Measurements from ENCODE around the gene ACR.

Gene ACR

DNA sequence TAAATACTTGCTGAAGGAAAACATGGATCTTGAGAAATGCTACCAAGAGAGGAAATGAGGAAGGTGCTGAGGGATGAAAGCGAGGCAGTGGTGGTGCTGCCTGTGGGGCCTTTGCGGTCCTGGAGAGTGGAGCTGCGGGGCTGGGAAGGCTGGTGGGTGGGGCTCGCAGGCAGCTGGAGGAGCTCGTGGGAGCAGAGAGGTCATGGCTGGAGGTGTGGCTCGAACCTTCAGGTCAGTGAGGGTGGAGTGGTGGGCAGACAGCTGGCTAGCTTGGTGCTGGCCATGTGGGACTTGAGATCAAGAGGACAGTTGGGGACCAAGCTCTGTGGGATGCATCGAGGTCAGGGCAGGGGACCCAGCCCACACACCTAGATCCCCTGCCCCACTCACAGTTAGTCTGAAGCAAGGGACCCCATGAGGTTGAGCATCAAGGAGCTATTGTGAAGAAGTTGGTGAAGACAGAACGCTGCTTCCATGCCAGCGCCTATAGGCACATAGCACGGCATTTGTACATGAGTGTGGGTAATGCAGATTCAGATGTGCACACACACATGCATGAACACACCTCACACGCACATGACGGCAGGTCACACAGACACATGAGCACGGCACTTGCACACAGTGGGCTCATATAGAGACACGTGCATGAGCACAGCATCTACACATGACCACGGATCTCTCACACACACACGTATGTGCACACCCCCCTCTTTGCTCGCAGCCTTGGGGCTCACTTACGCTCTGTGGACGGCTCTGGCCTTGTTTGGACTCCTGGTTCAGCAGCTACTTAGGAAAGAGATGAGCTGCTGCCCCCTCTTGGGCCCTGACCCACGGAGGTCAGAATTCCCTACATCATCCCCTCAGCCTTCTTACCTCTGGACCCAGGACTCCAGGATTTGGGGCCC is 34.9 kb upstream of the ACR start:
- no peak for DNase-seq (ENCODE audit: low spot score)

DNA sequence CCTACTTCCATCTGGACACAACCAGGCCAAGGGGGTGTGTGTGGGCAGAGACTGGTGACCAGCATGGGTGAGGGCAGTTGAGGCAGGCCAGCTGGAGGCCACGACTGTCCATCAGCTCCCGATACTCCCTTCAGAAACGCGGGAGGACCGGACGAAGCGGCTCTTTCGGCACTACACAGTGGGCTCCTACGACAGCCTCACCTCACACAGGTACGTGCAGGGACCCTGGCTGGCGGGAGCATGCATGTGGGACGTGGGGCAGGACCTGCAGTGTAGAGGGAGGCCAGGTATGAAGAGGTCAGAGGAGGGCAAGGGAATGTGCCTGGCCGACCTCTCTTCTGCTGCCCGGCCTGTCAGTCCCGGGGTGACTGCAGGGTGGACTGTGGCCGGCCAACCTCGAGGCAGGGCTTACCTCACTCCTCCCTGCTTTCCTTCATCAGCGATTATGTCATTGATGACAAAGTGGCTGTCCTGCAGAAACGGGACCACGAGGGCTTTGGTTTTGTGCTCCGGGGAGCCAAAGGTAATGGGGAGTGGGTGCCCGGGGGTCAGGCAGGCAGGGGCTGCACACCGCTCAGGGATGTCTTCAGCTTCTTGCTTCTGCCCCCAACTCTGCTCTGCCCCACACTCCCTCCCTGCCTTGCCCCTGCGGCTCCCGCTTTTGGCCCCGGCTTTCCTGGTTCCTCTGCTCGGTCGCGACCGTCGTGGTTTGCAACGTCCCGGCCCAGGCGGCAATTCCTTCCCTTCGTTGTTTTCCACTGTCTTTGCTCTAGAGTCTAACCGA is 34.1 kb upstream of the ACR start:
- no peak for DNase-seq (ENCODE audit: low spot score)

DNA sequence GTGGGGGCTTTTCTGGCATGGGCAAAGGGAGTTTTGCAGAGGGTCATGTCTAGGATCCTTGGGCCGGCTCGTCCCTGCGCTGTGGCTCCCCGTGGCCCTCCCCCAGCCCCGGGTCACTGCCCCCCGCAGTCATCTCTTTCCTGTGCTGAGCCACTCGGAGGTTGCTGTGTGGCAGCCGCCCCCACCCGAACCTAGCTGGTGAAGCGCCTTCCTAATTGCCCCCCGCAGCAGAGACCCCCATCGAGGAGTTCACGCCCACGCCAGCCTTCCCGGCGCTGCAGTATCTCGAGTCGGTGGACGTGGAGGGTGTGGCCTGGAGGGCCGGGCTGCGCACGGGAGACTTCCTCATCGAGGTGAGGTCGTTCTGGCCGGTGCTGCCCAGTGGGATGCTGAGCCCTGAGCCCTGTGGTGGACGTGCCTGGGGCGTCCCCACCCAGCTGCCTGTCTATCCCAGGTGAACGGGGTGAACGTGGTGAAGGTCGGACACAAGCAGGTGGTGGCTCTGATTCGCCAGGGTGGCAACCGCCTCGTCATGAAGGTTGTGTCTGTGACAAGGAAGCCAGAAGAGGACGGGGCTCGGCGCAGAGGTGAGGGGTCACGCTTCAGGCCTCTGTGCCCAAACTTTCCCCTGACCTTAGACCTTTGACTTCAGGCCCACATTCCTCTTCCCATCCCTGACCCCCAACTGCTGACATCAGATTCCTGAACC is 33.3 kb upstream of the ACR start:
- DNase-seq (ENCODE audit: low spot score), result no peak

DNA sequence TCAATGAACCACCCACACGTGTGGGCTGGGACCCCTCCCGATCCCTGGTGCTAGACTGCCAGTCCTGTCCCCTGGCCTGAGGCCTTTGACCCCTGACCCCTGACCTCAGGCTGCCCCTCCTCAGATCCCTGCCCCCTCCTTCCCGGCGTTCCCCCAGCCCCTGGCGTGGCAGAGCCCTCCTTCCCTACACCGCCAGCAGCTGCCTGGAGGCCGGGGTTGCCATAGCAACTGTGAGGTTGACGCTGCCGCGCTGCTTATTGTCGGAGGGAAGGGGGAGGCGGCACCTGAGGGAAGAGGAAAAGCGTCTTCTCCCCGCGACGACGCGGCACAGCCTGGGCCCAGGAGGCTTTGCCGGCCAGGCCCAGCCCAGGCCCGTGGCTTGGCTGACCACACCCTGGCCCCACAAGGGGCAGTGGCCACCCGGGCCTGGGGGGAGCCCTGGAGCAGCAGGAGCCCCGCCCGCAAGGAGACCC is 32.7 kb upstream of the ACR start:
- DNase-seq (ENCODE audit: low spot score), result no peak

DNA sequence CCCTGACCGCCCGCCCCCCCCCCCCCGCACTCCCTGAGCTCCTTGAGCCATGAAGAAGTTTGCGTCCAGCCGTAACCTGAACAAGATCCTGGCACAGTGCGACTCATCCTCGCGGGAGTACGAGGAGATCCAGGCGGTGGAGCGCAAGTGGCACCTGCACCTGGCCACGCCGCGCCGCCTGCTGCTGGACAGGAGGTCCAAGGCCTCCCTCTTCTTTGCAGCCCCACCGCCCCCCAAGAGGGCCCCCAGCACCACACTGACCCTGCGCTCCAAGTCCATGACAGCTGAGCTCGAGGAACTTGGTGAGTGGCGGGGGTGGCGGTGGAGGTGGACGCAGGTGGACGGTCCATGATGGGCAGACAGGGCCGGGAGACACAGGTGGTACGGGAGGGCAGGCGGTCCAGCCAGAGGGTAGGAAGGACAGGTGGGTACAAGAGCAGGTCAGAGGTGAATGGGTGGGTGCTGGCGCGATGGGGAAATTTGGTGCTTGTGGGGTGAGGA is 32.1 kb upstream of the ACR start:
- no peak for DNase-seq (ENCODE audit: low spot score)

DNA sequence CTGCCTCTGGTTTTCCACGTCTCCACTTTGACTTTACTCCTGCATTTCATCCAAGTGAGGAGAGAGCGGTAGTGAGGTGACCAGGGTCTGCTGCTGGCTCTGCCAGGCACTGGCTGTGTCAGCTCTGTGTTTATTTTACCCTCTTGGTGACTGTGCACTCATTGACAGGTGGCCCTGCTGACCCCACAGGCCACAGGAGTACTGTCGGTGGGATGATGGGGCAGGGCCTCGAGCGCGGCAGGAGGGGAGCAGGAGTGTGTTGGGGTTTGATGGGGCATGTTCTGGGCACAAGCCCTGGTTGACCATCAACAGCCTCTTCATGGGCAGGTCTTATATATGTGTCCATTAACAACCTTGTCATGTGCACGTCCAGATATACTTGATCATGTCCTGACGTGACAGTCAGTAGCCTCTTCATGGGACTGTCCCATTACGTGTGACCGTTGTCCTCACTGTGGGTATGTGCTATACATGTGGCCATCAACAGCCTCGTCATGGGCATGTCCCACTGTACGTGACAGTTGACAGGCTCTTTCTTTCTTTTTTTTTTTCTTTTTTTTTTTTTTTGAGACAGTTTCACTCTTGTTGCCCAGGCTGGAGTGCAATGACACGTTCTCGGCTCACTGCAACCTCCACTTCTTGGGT is 31.4 kb upstream of the ACR start:
- no peak for DNase-seq (ENCODE audit: low spot score)

DNA sequence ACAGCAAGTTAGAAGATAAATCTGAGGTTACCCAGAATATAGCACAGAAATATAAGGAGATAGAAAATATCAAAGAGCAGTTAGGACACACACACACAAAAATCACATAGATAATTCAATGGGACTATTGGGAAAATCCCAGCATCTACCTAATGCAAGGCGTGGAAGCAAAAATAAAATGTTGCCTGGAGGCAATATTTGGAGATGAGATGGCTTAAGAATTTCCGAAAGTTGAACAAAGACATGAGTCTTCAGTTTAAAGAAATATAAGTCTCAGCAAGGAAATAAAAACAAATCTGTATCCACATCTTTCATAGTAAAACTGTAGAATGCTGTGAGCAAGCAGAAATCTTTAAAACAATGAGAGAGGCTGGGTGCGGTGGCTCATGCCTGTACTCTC is 29.5 kb upstream of the ACR start:
- DNase-seq (ENCODE audit: low spot score), result no peak

DNA sequence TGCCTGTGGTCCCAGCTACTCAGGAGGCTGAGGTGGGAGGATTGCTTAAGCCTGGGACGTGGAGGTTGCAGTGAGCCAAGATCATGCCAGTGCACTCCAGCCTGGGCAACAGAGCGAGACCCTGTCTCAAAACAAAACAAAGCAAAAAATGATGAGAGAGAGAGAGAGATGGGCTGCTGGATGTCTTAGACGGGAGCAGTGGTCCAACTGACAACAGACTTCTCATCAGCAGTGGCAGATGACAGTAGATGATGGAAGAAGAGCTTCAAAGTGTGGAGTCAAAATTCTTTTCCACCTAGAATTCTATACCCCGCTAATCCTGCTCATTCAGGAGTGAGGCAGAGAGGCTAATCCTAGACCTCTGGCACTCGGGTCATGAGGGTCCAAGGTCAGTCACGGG is 29.0 kb upstream of the ACR start:
- DNase-seq (ENCODE audit: low spot score), result no peak

DNA sequence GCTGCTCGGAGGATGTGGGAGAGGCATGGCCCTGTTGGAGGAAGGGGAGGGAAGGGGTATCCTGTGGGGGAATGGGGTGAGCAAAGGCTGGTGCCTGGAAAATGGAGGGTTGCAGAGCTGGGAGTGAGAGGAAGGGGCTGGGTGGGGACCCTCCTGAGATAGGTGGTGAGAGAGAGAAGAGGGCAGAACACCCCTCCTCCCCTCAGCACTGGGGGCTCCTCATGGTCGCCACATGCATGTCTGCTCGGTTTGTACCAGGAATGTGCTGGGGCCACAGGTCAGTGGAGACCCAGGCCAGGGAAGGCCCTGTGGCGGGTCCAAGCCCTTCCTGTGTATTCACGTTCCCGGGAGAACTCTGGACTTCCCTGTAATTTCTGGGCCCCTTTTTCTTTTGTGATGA is 27.8 kb upstream of the ACR start:
- DNase-seq (ENCODE audit: low spot score), result no peak

DNA sequence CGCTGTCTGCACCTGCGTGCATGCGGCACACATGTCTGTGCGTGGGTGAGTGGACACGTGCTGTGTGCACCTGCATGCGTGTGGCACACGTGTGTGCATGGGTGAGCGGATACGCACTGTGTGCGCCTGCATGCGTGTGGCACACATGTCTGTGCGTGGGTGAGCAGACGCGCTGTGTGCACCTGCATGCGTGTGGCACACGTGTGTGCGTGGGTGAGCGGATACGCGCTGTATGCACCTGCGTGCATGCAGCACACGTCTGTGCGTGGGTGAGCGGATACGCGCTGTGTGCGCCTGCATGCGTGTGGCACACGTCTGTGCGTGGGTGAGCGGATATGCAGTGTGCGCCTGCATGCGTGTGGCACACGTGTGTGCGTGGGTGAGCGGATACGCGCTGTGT is 27.1 kb upstream of the ACR start:
- no peak for DNase-seq (ENCODE audit: low spot score)

DNA sequence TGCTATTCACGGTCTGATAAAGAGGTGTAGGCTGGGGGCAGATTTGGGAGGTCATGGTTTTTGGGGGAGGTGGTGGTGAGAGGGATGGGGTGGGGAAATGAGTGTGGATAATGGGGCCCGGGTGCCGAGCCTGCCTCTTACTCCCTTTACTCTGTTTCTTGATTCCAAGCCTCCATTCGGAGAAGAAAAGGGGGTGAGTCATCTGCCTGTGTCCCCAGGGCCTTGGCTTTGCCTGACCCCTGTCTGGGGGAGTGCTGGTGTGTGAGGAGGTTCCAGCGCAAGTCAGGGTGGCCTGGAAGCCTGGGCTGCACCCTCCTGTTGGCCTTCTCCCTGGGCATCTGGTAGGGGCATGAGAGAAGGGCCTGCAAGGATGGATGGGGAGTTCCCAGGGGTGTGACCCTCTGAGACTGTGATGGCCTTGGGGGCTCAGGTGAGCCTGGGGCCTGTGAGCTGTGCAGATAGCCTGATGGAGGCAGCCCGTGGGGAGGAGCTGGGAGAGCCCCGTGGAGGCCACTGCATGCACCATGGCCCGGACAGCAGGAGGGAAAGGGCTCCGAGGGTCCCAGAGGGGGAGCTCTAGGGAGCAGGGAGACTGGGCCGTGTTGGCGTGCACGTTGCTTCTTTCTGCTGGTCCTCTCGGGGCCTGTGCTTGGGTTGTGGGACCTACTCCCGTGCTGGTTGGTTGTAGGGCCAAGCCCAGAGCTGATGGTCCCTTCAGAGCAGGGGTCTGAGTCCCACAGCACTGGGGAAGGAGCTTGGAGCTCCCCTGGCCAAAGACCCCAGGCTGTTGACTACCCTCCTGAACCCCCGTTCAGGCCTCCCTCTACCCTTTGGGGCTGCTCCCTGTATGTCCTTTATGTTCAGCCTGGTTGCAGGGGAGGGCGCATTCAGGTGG is 26.3 kb upstream of the ACR start:
- DNase-seq (ENCODE audit: low spot score), result no peak

DNA sequence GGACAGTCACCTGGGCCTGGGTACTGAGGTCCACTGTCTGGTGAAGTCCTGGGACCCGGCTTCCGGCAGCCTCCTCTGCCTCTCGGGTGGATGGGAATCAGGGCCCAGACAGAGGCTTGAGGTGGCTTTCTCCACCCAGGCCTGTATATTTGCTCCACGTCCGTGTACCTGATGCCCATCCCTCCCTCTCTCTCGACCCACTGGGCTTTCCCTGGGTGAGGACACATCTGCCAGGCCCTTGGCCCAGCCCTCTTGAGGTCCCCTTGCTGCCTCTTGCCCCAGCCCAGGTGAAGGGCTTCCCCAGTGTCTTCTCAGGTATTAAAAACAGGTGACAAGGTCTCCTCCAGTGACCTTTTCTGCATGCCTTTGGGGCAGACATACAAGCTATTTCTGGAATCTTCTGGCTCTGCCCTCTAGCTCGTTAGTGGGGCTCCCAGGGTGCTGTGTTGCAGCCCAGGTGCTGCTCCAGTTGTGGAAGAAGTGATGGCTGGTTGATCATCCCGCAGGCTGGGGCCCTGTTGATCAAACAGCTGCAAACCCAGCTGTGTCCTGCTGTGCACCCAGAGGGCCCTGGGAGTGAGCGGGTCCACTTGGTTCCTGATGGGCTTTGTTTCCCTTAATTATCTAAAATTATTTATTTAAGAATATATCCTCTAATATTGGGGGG is 25.5 kb upstream of the ACR start:
- DNase-seq (ENCODE audit: low spot score), result no peak

DNA sequence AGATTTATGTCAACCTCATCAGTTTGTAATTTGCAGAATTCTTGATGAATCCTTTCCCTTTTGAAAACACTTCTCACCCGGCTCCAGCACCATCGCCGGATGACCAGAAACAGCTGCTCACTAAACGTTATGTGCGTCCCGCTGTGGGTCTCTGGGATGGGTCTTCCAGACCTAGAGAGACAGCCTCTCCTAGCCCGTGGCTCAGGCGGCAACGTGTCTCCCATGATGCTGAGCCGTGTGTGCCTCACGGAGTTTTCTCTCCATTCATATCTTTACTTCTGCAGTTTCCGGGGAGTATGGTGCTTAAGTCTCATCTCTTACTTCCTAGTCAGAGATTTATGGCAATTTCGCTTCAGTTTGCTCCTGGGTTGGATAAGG is 25.0 kb upstream of the ACR start:
- no peak for DNase-seq (ENCODE audit: low spot score)

DNA sequence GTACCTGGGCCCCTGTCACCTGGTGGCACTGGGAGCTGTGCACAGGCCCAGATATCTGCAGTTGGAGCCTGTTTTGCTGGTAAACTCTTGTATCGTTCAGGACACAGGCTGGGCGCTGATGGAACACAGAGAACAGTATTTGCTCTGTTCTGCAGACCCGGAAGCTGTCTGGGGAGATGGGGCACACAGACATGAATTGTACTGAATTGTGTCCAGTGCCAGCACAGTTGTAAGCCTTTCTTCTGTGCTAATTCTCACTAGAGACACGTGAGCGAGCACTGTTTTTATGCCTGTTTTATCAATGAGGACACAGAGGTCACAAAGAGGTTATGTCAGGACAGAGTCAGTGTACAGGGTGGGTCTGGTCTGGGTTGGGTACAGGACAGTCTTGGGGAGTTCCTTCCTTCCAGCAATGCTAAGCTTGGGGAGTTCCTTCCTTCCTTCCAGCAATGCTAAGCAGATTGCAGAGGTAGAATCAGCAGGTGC is 24.4 kb upstream of the ACR start:
- no peak for DNase-seq (ENCODE audit: low spot score)

DNA sequence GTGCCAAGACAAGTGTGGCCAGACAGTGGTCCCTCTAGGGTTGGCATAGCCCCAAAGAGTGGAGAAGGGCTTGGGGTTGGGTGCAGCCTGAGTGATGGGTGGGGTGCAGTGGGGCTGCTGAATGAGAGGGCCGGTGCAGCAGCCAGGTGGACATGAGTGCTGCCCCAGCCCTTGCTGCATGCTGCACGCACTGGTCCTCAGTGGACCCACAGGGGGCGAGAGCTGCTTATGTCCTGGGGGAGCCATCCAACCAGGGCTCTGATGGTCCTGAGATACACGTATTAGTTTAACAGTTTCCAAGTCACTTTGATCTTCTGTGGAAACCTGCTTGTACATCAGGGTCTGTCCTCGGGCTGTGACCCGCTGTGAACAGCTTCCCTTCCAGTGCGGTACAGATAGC is 23.9 kb upstream of the ACR start:
- DNase-seq (ENCODE audit: low spot score), result no peak

DNA sequence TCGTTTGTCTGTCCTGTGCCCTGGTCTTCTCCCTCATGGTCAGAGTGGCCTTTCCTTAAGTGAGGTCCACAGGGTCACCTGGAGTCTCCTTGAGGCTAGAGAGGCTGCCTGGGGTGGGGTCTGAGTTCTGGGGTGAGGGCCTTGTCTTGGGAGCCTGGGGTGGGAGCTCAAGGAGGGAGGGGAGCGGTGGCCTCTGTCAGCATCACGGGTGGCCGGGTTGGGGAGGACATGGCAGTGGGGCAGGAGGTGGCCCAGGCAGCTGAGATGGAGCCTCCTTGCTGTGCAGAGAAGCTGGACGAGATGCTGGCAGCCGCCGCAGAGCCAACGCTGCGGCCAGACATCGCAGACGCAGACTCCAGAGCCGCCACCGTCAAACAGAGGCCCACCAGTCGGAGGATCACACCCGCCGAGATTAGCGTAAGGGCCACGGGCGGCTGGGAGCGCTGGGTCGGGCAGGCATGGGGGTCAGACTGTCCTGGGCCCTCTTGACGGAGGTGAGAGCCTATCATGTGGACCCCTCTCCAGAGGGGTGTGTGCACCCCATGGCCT is 23.3 kb upstream of the ACR start:
- no peak for DNase-seq (ENCODE audit: low spot score)

DNA sequence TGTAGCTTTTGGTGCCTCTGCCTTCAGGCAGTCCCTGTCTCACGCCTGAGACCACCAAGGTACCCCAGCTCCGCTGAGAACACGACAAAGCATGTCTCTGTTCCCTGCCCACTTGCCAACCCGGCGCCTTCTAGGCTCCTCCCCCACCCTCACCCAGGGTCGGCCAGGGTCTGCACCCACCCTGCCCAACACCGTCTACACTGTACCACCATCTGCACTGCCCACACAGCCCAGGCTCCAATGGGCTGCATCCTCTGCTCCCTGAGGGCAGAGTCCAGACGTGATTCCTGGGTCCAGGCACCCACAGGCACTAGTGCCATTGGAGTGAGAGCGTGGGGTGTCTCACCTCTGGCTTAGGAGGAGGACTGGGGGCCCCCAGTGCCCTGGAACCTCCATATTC is 22.8 kb upstream of the ACR start:
- DNase-seq (ENCODE audit: low spot score), result no peak

DNA sequence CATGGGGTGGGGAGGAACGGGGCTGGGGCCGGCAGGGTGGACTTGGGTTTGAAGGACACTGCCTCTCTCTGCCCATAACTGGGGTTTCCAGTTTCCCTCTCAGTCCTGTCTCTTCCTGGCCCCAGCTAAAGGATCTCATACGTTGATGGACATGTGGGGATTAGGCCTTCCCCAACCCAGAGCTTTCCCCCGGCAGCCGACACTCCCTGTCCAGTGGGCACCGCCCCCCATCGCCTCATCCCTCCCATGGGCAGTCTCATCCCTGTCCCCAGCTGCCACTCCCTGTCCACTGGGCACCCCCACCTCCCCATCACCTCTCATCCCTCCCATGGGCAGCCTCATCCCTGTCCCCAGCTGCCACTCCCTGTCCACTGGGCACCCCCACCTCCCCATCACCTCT is 22.2 kb upstream of the ACR start:
- DNase-seq (ENCODE audit: low spot score), result no peak

DNA sequence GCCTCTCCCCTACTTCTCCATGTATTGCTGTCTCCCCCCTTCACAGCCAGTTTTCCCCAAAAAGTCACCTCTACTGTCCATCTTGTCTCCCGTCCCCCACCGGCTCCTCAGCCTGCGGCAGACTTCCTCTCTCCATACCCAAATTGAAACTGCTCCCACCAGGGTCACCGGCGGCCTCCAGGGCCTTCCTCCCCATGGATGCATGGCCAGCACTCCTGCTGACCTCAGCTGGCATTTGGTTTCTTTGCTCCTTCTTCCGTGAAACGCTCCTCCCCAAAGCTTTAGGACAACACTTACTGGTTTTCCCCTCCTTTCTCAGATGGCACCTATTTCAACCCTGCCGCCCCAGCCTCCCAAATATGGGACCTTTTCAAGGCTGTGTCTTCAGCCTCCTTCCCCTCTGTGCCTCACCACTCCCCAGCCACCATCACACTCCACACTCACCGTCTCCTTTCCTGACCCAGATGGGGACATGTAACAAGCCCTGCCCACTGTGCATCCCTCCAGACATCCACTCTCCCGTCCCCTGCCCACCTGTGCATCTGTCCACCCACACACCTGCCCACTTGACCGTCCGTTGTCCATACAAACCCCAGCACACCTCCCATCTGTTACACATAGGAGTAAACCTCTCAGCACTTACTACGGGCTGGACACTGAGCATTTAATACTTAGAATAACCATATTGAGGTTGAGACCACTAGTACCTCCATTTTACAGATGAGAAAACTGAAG is 21.5 kb upstream of the ACR start:
- DNase-seq (ENCODE audit: low spot score), result no peak
